IMR-90 (cell line): Measurements from ENCODE around the gene ABITRAM. TPM values are rescaled to one million over a fixed set of nuclear protein-coding genes. Genes with fewer than 3 reads are reported as not detected.
"Not testable (repeated sequence)": the region's sequence is repeated elsewhere in the genome, so short reads cannot be mapped to it uniquely, and the experiment has no call there.

ENCODE experiments used
- ATAC-seq: fragments of 200-7000 bp; cut with Tn5 transposase; 2 replicates; pipeline ENCODE4 v1.9.1; 2020; ENCODE audit warnings: low read depth, mild to moderate bottlenecking, moderate library complexity
- BruUV-seq: library from RNA; stranded (reverse); fragments of 400-500 nt; replicated peaks from 2 replicates; lab custom pipeline; 2021; lab: Mats Ljungman, UMichigan
- CTCF ChIA-PET: fragments of 300-600 bp; formaldehyde crosslinking; extraction: SDS; loops from one replicate; lab custom pipeline; 2021; ENCODE audit warnings: antibody characterized with exemption; lab: Yijun Ruan, JAX
- POLR2A ChIA-PET: fragments of 300-600 bp; sonication (Branson Sonifier 250); formaldehyde crosslinking; loops from one replicate; lab custom pipeline; 2022; ENCODE audit warnings: antibody characterized with exemption; ENCODE audit not compliant: unreplicated experiment; lab: Charles Lee
- DNase-seq: peaks from one replicate; pipeline ENCODE4 v3.0.0; 2013
- H2AFZ ChIP-seq: replicated peaks from 2 replicates; pipeline ENCODE3; 2013; ENCODE audit warnings: low read length, mild to moderate bottlenecking; ENCODE audit not compliant: poor library complexity
- H2AK5ac ChIP-seq: 2 replicates; pipeline ENCODE4 v1.6.1; 2013; ENCODE audit warnings: low read depth, low read length, inconsistent platforms
- H2AK9ac ChIP-seq: replicated peaks from 2 replicates; pipeline ENCODE3; 2013; ENCODE audit warnings: mild to moderate bottlenecking, low read depth, low read length, moderate library complexity; ENCODE audit not compliant: poor library complexity
- H2BK120ac ChIP-seq: 2 replicates; pipeline ENCODE4 v1.6.1; 2013; ENCODE audit warnings: low read depth, low read length, inconsistent platforms
- H2BK15ac ChIP-seq: 3 replicates; pipeline ENCODE4 v1.6.1; 2013; ENCODE audit warnings: low read depth, low read length, inconsistent platforms
- H2BK20ac ChIP-seq: 2 replicates; pipeline ENCODE4 v1.6.1; 2013; ENCODE audit warnings: low read depth, mild to moderate bottlenecking, inconsistent platforms, low read length, moderate library complexity
- H2BK5ac ChIP-seq: 2 replicates; pipeline ENCODE4 v1.6.1; 2013; ENCODE audit warnings: mild to moderate bottlenecking, low read depth, low read length, inconsistent platforms; ENCODE audit not compliant: poor library complexity, severe bottlenecking
- H3K14ac ChIP-seq: replicated peaks from 2 replicates; pipeline ENCODE4 v1.6.1; 2013; ENCODE audit warnings: low read depth, low read length, inconsistent platforms
- H3K18ac ChIP-seq: 2 replicates; pipeline ENCODE4 v1.6.1; 2013; ENCODE audit warnings: low read depth, low read length, control low read depth
- H3K23ac ChIP-seq: 2 replicates; pipeline ENCODE4 v1.6.1; 2013; ENCODE audit warnings: low read depth, low read length, inconsistent platforms
- H3K27ac ChIP-seq: 2 replicates; pipeline ENCODE4 v1.5.1; 2013; ENCODE audit warnings: mild to moderate bottlenecking, control low read depth, low read length; ENCODE audit not compliant: insufficient read depth
- H3K27me3 ChIP-seq: 2 replicates; pipeline ENCODE4 v1.6.1; 2013; ENCODE audit warnings: low read length; ENCODE audit not compliant: control insufficient read depth, insufficient read depth
- H3K36me3 ChIP-seq: 2 replicates; pipeline ENCODE4 v1.6.1; 2013; ENCODE audit warnings: low read length, mixed read lengths; ENCODE audit not compliant: control insufficient read depth, insufficient read depth
- H3K4ac ChIP-seq: 2 replicates; pipeline ENCODE4 v1.6.1; 2013; ENCODE audit warnings: low read depth, low read length, inconsistent platforms
- H3K4me1 ChIP-seq: 2 replicates; pipeline ENCODE4 v1.6.1; 2013; ENCODE audit warnings: low read length, mixed read lengths; ENCODE audit not compliant: control insufficient read depth, insufficient read depth
- H3K4me2 ChIP-seq: 2 replicates; pipeline ENCODE4 v1.6.1; 2013; ENCODE audit warnings: low read depth, mild to moderate bottlenecking, control low read depth, low read length, moderate library complexity
- H3K4me3 ChIP-seq: 2 replicates; pipeline ENCODE4 v1.5.1; 2013; ENCODE audit warnings: low read depth, mild to moderate bottlenecking, control low read depth, low read length, moderate library complexity; ENCODE audit not compliant: insufficient read depth
- H3K56ac ChIP-seq: 2 replicates; pipeline ENCODE4 v1.6.1; 2013; ENCODE audit warnings: low read length, inconsistent platforms; ENCODE audit not compliant: insufficient read depth; ENCODE audit errors: extremely low read depth
- H3K79me1 ChIP-seq, 2 experiments: 2 replicates each; pipeline ENCODE4 v1.6.1; 2013; ENCODE audit warnings: low read length in 2 of 2, inconsistent platforms in 1 of 2, low read depth in 1 of 2
- H3K9ac ChIP-seq: 2 replicates; pipeline ENCODE4 v1.6.1; 2013; ENCODE audit warnings: low read depth, low read length, control low read depth
- H3K9me1 ChIP-seq: 2 replicates; pipeline ENCODE4 v1.6.1; 2013; ENCODE audit warnings: low read length, inconsistent platforms; ENCODE audit not compliant: insufficient read depth
- H3K9me3 ChIP-seq: 2 replicates; pipeline ENCODE4 v1.6.1; 2013; ENCODE audit warnings: low read length; ENCODE audit not compliant: control insufficient read depth, insufficient read depth
- H4K20me1 ChIP-seq: 2 replicates; pipeline ENCODE4 v1.6.1; 2013; ENCODE audit warnings: low read length, inconsistent platforms; ENCODE audit not compliant: insufficient read depth
- H4K5ac ChIP-seq: 2 replicates; pipeline ENCODE4 v1.6.1; 2013; ENCODE audit warnings: mild to moderate bottlenecking, low read depth, low read length, control low read depth
- H4K8ac ChIP-seq, 2 experiments: 2 replicates each; pipeline ENCODE4 v1.6.1; 2013; ENCODE audit warnings: low read depth in 2 of 2, low read length in 2 of 2, control low read depth in 1 of 2, inconsistent platforms in 1 of 2
- H4K91ac ChIP-seq: 2 replicates; pipeline ENCODE4 v1.6.1; 2013; ENCODE audit warnings: low read depth, low read length, inconsistent platforms; ENCODE audit not compliant: insufficient read depth
- WGBS, 2 experiments: methylation state at CpG; one replicate each; pipeline versions ENCODE4 v1.1.5 to v1.1.7; 2013; ENCODE audit warnings: missing lambda C conversion rate in 2 of 2; ENCODE audit not compliant: insufficient read length in 1 of 2; ENCODE audit errors: extremely low coverage in 2 of 2; 5-methylcytosine and 5-hydroxymethylcytosine counted together
- dilution Hi-C: fragments of 300-500 bp; cut with HindIII; formaldehyde crosslinking; loops from one replicate; pipeline ENCODE4 v1.14.3; 2018; ENCODE audit warnings: low sequenced_read_pairs; ENCODE audit not compliant: unreplicated experiment
- in situ Hi-C: fragments of 300-500 bp; cut with MboI; formaldehyde crosslinking; loops from 3 replicates; pipeline ENCODE4 v1.14.3; 2019; ENCODE audit warnings: low sequenced_read_pairs, inconsistent platforms, mixed read lengths
- intact Hi-C: fragments of 100-400 bp; cut with micrococcal nuclease; formaldehyde crosslinking; loops from 2 replicates; pipeline ENCODE4 v1.10.0; 2022
- polyA plus RNA-seq, 3 experiments: library from polyadenylated mRNA; depleted of rRNA; stranded (reverse); fragments of >200 nt; gene quantifications; 2 replicates each; pipeline ENCODE4 v1.2.3, GENCODE V29; 2012; ENCODE audit warnings: low replicate concordance in 1 of 3
- total RNA-seq: library from RNA; depleted of rRNA; stranded (reverse); fragments of >200 nt; gene quantifications from 2 replicates; pipeline ENCODE4 v1.2.3, GENCODE V29; 2012

Gene ABITRAM
- total and polyA plus RNA-seq, 2 of the 4 experiments (the other 2 are of a cell fraction), result 8.6 to 10.3 TPM

- WGBS, 2 experiments, result no CpG with 5 or more reads among the region's 3 CpGs
- H3K14ac ChIP-seq, H3K27me3 ChIP-seq, H2BK120ac ChIP-seq, H3K79me1 ChIP-seq, H3K9ac ChIP-seq, CTCF ChIA-PET, H3K4me2 ChIP-seq, H3K23ac ChIP-seq, DNase-seq, H3K4me3 ChIP-seq, H2BK20ac ChIP-seq, H4K91ac ChIP-seq, H2AK5ac ChIP-seq, H3K4ac ChIP-seq, H3K56ac ChIP-seq, H3K9me3 ChIP-seq, H2AFZ ChIP-seq, H3K27ac ChIP-seq, H2AK9ac ChIP-seq, intact Hi-C loops, BruUV-seq, H2BK15ac ChIP-seq, H3K4me1 ChIP-seq, H3K9me1 ChIP-seq, H4K5ac ChIP-seq, in situ Hi-C loops, H2BK5ac ChIP-seq, dilution Hi-C loops, H4K20me1 ChIP-seq, H3K18ac ChIP-seq, H4K8ac ChIP-seq, ATAC-seq, POLR2A ChIA-PET: not testable (repeated sequence)
- H3K36me3 ChIP-seq, result peaks cover 15% of the 10 kb centered on the region
Observed at GRCh38 chr9:108886594-108887271, 47.5 kb upstream of the ABITRAM start.
